ENCODE measurements around the gene MFAP4.

GRCh38 chr17:19347323-19348080 is 39.5 kb downstream of the MFAP4 start:
- TF ChIP-seq CTCF (IDR thresholded peaks at IDR 0.05) = no peak
- TF ChIP-seq POLR2A (IDR thresholded peaks at IDR 0.05) = no peak
